HG02623 (cell line): ENCODE measurements around the gene KLK10.
"Not testable (repeated sequence)": the region's sequence is repeated elsewhere in the genome, so short reads cannot be mapped to it uniquely, and the experiment has no call there.

Experiments used
- ATAC-seq: cut with Tn5 transposase; IDR thresholded peaks from one replicate; pipeline ENCODE4 v1.9.1; 2021; ENCODE audit warnings: moderate library complexity; ENCODE audit not compliant: unreplicated experiment

Gene KLK10

GRCh38 chr19:51003316-51003715, 16.2 kb downstream of the KLK10 start:
- ATAC-seq = no peak

- no peak for ATAC-seq
These were observed 16.8 kb downstream of the KLK10 start for GRCh38 chr19:51002542-51003311.

- ATAC-seq = no peak
These were observed 17.4 kb downstream of the KLK10 start for GRCh38 chr19:51002089-51002532.

GRCh38 chr19:51001515-51001914, 18.0 kb downstream of the KLK10 start, which contains the start of gene KLK8:
Gene KLK8, minus strand, starts transcription at chr19:51001604. Its CDS starts 437 bp downstream, at chr19:51001167.
- no peak for ATAC-seq

- no peak for ATAC-seq
These were observed 18.5 kb downstream of the KLK10 start for GRCh38 chr19:51000981-51001380.

GRCh38 chr19:51000426-51000825, 19.1 kb downstream of the KLK10 start:
- no peak for ATAC-seq

- no peak for ATAC-seq
These were observed 20.8 kb downstream of the KLK10 start for GRCh38 chr19:50998686-50999085.

GRCh38 chr19:50998061-50998460, 21.4 kb downstream of the KLK10 start:
- no peak for ATAC-seq

GRCh38 chr19:50994129-50994528, 25.4 kb downstream of the KLK10 start:
- ATAC-seq = no peak

GRCh38 chr19:50992666-50993035, 26.9 kb downstream of the KLK10 start:
- ATAC-seq = no peak

GRCh38 chr19:50984416-50984815, 35.1 kb downstream of the KLK10 start:
- not testable (repeated sequence) for ATAC-seq

- ATAC-seq = no peak
These were observed 35.8 kb downstream of the KLK10 start, which contains the start of gene KLK7 for GRCh38 chr19:50983625-50984292. Gene KLK7, minus strand, starts transcription at chr19:50983917. Its CDS starts 1,518 bp downstream, at chr19:50982399.

GRCh38 chr19:50982186-50982585, 37.3 kb downstream of the KLK10 start:
- no peak for ATAC-seq

- ATAC-seq = no peak
These were observed 37.8 kb downstream of the KLK10 start for GRCh38 chr19:50981587-50982146.

- ATAC-seq = no peak
These were observed 39.3 kb downstream of the KLK10 start for GRCh38 chr19:50980208-50980607.

- no peak for ATAC-seq
These were observed 39.8 kb downstream of the KLK10 start for GRCh38 chr19:50979758-50980157.

- no peak for ATAC-seq
These were observed 40.6 kb downstream of the KLK10 start for GRCh38 chr19:50978772-50979390.

GRCh38 chr19:50977626-50978025, 41.9 kb downstream of the KLK10 start:
- no peak for ATAC-seq

GRCh38 chr19:50975766-50976165, 43.7 kb downstream of the KLK10 start:
- ATAC-seq = no peak

- no peak for ATAC-seq
These were observed 44.6 kb downstream of the KLK10 start for GRCh38 chr19:50974702-50975556.
